Erythroblast (primary cell): ENCODE results near the gene ZDHHC22.

Source experiments
- GATA1 ChIP-seq: IDR thresholded peaks from 2 replicates; pipeline ENCODE4 v1.6.1; 2011; ENCODE audit warnings: low read depth, mild to moderate bottlenecking, control low read depth, low read length, moderate library complexity
- POLR2A ChIP-seq: IDR thresholded peaks from 2 replicates; pipeline ENCODE4 v1.6.1; 2011; ENCODE audit warnings: mild to moderate bottlenecking, low read length

DNA sequence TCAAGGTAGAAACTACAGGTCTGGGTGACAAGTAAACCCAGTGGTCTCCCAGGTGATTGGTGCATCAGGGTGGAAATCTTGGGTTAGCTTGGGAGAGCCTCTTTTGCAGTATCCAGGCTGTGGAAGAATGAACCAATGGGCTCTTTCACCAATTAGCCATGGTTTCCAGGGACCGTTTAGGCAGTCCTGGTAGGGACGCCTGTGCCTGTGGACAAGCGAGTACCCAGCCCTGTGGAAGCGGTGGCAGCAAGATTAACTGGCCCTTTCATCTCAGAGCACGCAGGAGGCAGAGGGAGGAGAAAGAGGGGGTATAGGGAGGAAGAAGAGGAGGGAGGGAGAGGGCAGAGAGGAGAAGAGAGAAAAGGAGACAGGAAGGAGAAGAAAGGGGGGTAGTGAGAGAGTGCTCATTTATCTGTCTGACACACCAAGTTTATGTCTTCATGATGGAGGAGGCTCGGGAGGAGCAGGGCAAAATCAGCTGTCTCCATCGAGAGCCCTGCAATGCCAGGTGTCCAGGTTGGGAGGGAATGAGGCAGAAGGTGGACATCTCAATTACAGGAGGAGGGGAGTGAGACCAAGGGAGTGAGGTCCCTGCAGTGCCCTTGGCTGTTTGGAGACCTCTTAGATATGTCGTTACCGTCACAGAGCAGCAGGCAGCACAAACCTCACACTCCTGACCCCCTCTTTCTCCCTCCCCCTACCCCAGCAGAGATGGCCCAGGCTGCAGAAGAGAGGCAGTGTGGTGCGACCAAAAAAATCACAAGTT, 4.6 kb upstream of the ZDHHC22 start:
- TF ChIP-seq POLR2A (no peak), GATA1 (no peak)
